HFF-Myc (cell line): ENCODE results near the gene COG5.

Experiments
- DNase-seq: peaks from one replicate; pipeline ENCODE4 v3.0.0-alpha.2; 2011; ENCODE audit warnings: low read depth; ENCODE audit errors: extremely low read depth
- H3K4me3 ChIP-seq: replicated peaks from 2 replicates; pipeline ENCODE4 v1.5.1; 2011; ENCODE audit warnings: low read depth, mild to moderate bottlenecking, control low read depth, low read length
- CTCF ChIP-seq: IDR thresholded peaks from 2 replicates; pipeline ENCODE4 v1.5.1; 2012; ENCODE audit warnings: mild to moderate bottlenecking, low read depth, low read length, control low read depth; ENCODE audit errors: missing control alignments

The COG5 gene

GRCh38 chr7:107593025-107593410 lies 29.3 kb upstream of the COG5 start:
- no peak overlapping the region for H3K4me3 ChIP-seq
- TF ChIP-seq CTCF, result no peak
- DNase-seq, result no peak

- no peak for TF ChIP-seq CTCF
- DNase-seq, result peak; percentile 69
- H3K4me3 ChIP-seq, result no peak overlapping the region
These were observed 28.8 kb upstream of the COG5 start for GRCh38 chr7:107592361-107593024.

GRCh38 chr7:107591421-107591820 lies 27.7 kb upstream of the COG5 start:
- TF ChIP-seq CTCF, result no peak
- DNase-seq, result no peak
- no peak overlapping the region for H3K4me3 ChIP-seq

- DNase-seq, result no peak
- no peak overlapping the region for H3K4me3 ChIP-seq
- no peak for TF ChIP-seq CTCF
These were observed 24.9 kb upstream of the COG5 start for GRCh38 chr7:107588529-107589130.

- DNase-seq, result no peak
- no peak for TF ChIP-seq CTCF
- no peak overlapping the region for H3K4me3 ChIP-seq
These were observed 21.0 kb upstream of the COG5 start for GRCh38 chr7:107584716-107585115.

- TF ChIP-seq CTCF, result no peak
- no peak overlapping the region for H3K4me3 ChIP-seq
- no peak for DNase-seq
These were observed 19.2 kb upstream of the COG5 start for GRCh38 chr7:107582875-107583274.
